H9 (cell line): ENCODE measurements around the gene MUTYH. TPM values are rescaled to one million over a fixed set of nuclear protein-coding genes. Genes with fewer than 3 reads are reported as not detected.

Experiments
- DNase-seq: peaks from one replicate; pipeline ENCODE4 v3.0.0-alpha.2; 2017
- H2AFZ ChIP-seq: one replicate; pipeline ENCODE4 v1.6.1; 2013; ENCODE audit warnings: mild to moderate bottlenecking, low read length, control low read depth, moderate library complexity
- H2AK5ac ChIP-seq: 2 replicates; pipeline ENCODE4 v1.6.1; 2013; ENCODE audit warnings: low read length, control low read depth, mixed read lengths; ENCODE audit not compliant: insufficient read length
- H2BK120ac ChIP-seq: one replicate; pipeline ENCODE4 v1.6.1; 2013; ENCODE audit warnings: low read depth, mild to moderate bottlenecking, low read length, control low read depth, inconsistent platforms; ENCODE audit not compliant: poor library complexity, severe bottlenecking
- H2BK12ac ChIP-seq: 2 replicates; pipeline ENCODE4 v1.6.1; 2013; ENCODE audit warnings: low read length, control low read depth, mixed read lengths, low read depth; ENCODE audit not compliant: insufficient read length
- H2BK15ac ChIP-seq: 2 replicates; pipeline ENCODE4 v1.6.1; 2013; ENCODE audit warnings: low read depth, low read length, control low read depth
- H2BK20ac ChIP-seq: one replicate; pipeline ENCODE4 v1.6.1; 2013; ENCODE audit warnings: low read depth, mild to moderate bottlenecking, low read length, control low read depth, inconsistent platforms; ENCODE audit not compliant: poor library complexity, severe bottlenecking
- H2BK5ac ChIP-seq: 2 replicates; pipeline ENCODE4 v1.6.1; 2013; ENCODE audit warnings: low read length, control low read depth, mixed read lengths; ENCODE audit not compliant: insufficient read length
- H3K14ac ChIP-seq: 2 replicates; pipeline ENCODE4 v1.6.1; 2013; ENCODE audit warnings: low read length, control low read depth; ENCODE audit not compliant: insufficient read depth
- H3K18ac ChIP-seq: 2 replicates; pipeline ENCODE4 v1.6.1; 2013; ENCODE audit warnings: low read depth, mild to moderate bottlenecking, mixed read lengths, low read length, control low read depth; ENCODE audit not compliant: insufficient read length
- H3K23ac ChIP-seq: 2 replicates; pipeline ENCODE4 v1.6.1; 2013; ENCODE audit warnings: low read length, control low read depth, mixed read lengths, low read depth; ENCODE audit not compliant: insufficient read length
- H3K23me2 ChIP-seq: 2 replicates; pipeline ENCODE4 v1.6.1; 2013; ENCODE audit warnings: low read depth, mild to moderate bottlenecking, mixed read lengths, low read length, control low read depth; ENCODE audit not compliant: insufficient read length, poor library complexity, severe bottlenecking
- H3K27ac ChIP-seq: 2 replicates; pipeline ENCODE4 v1.5.1; 2013; ENCODE audit warnings: low read length, control low read depth, mixed read lengths, low read depth; ENCODE audit not compliant: insufficient read length
- H3K27me3 ChIP-seq: 2 replicates; pipeline ENCODE4 v1.6.1; 2013; ENCODE audit warnings: low read length, control low read depth, inconsistent platforms; ENCODE audit not compliant: insufficient read depth
- H3K4ac ChIP-seq: 2 replicates; pipeline ENCODE4 v1.6.1; 2013; ENCODE audit warnings: low read depth, mild to moderate bottlenecking, control low read depth, inconsistent platforms, low read length, moderate library complexity
- H3K4me1 ChIP-seq: 2 replicates; pipeline ENCODE4 v1.6.1; 2013; ENCODE audit warnings: low read length, control low read depth, inconsistent platforms; ENCODE audit not compliant: insufficient read depth
- H3K4me2 ChIP-seq: 2 replicates; pipeline ENCODE4 v1.6.1; 2013; ENCODE audit warnings: low read length, control low read depth, mixed read lengths; ENCODE audit not compliant: insufficient read length, insufficient read depth
- H3K56ac ChIP-seq: 2 replicates; pipeline ENCODE4 v1.6.1; 2013; ENCODE audit warnings: low read depth, mild to moderate bottlenecking, mixed read lengths, low read length, control low read depth; ENCODE audit not compliant: insufficient read length
- H3K79me1 ChIP-seq: 2 replicates; pipeline ENCODE4 v1.6.1; 2013; ENCODE audit warnings: low read depth, mild to moderate bottlenecking, moderate library complexity, low read length, control low read depth, inconsistent platforms; ENCODE audit not compliant: insufficient read depth, poor library complexity, severe bottlenecking
- H3K79me2 ChIP-seq: 2 replicates; pipeline ENCODE4 v1.6.1; 2013; ENCODE audit warnings: low read length, control low read depth, inconsistent platforms; ENCODE audit not compliant: insufficient read depth
- H3K9ac ChIP-seq: 2 replicates; pipeline ENCODE4 v1.6.1; 2013; ENCODE audit warnings: low read length, control low read depth, mixed read lengths; ENCODE audit not compliant: insufficient read length; ENCODE audit errors: extremely low read depth
- H3K9me3 ChIP-seq: one replicate; pipeline ENCODE4 v1.6.1; 2013; ENCODE audit warnings: low read depth, low read length, inconsistent platforms; ENCODE audit not compliant: control insufficient read depth
- H3T11ph ChIP-seq: one replicate; pipeline ENCODE4 v1.6.1; 2013; ENCODE audit warnings: mild to moderate bottlenecking, low read length, control low read depth, inconsistent platforms
- H4K20me1 ChIP-seq: one replicate; pipeline ENCODE4 v1.6.1; 2013; ENCODE audit not compliant: control insufficient read depth, insufficient read length, insufficient read depth
- H4K5ac ChIP-seq: 2 replicates; pipeline ENCODE4 v1.6.1; 2013; ENCODE audit warnings: low read depth, mild to moderate bottlenecking, mixed read lengths, low read length, control low read depth; ENCODE audit not compliant: insufficient read length
- H4K8ac ChIP-seq: replicated peaks from 2 replicates; pipeline ENCODE4 v1.6.1; 2013; ENCODE audit warnings: low read length, control low read depth, mixed read lengths, low read depth; ENCODE audit not compliant: insufficient read length
- H4K91ac ChIP-seq: 2 replicates; pipeline ENCODE4 v1.6.1; 2013; ENCODE audit warnings: low read depth, mild to moderate bottlenecking, moderate library complexity, mixed read lengths, low read length, control low read depth; ENCODE audit not compliant: insufficient read length
- H3K27ac Mint-ChIP-seq, 3 experiments: 2 replicates in 2 of 3; 3 replicates in 1 of 3; pipeline ENCODE4 v1.8.0; 2020 to 2021; ENCODE audit warnings: mixed read lengths in 3 of 3, mild to moderate bottlenecking in 1 of 3, moderate library complexity in 1 of 3
- H3K27me3 Mint-ChIP-seq: 2 replicates; pipeline ENCODE4 v1.8.0; 2021; ENCODE audit warnings: low read depth, mild to moderate bottlenecking, moderate library complexity, mixed read lengths
- H3K36me3 Mint-ChIP-seq, 3 experiments: 2 replicates in 2 of 3; 3 replicates in 1 of 3; pipeline ENCODE4 v1.8.0; 2020 to 2021; ENCODE audit warnings: low read depth in 3 of 3, mixed read lengths in 3 of 3; ENCODE audit not compliant: insufficient read depth in 1 of 3
- H3K4me1 Mint-ChIP-seq, 2 experiments: 2 replicates each; pipeline ENCODE4 v1.8.0; 2020; ENCODE audit warnings: mixed read lengths in 2 of 2
- H3K4me3 Mint-ChIP-seq, 2 experiments: 2 replicates in 1 of 2; 3 replicates in 1 of 2; pipeline ENCODE4 v1.8.0; 2020 to 2021; ENCODE audit warnings: mild to moderate bottlenecking in 2 of 2, mixed read lengths in 2 of 2, moderate library complexity in 1 of 2
- H3K9me3 Mint-ChIP-seq, 2 experiments: 2 replicates in 1 of 2; 3 replicates in 1 of 2; pipeline ENCODE4 v1.8.0; 2020; ENCODE audit warnings: mild to moderate bottlenecking in 2 of 2, mixed read lengths in 2 of 2, moderate library complexity in 1 of 2
- CTCF ChIP-seq: fragments of 200-600 bp; sonication (generic); conservative IDR thresholded peaks from 3 replicates; pipeline ENCODE4 v1.8.0; 2021; ENCODE audit warnings: antibody characterized with exemption, mild to moderate bottlenecking
- WGBS: extraction: QIAGEN DNeasy Blood & Tissue Kit; methylation state at CpG from one replicate; pipeline ENCODE4 v1.1.7; 2013; ENCODE audit warnings: missing lambda C conversion rate, low lambda C conversion rate, mixed read lengths; ENCODE audit not compliant: insufficient read length; ENCODE audit errors: extremely low coverage; 5-methylcytosine and 5-hydroxymethylcytosine counted together
- total RNA-seq: library from RNA; stranded (reverse); gene quantifications from 2 replicates; pipeline ENCODE4 v1.2.1, GENCODE V29; 2021

MUTYH gene
- total RNA-seq, 1 experiment from 2014 or later, result 52.6 TPM

- no peak overlapping the region for H4K5ac ChIP-seq
- no peak for TF ChIP-seq CTCF
- Mint-ChIP-seq H3K9me3 (0 out of 5 replicates have a peak, but pooled peaks cover 0 to 4% of the 10 kb centered on the region in 2 experiments), H3K4me1 (peaks cover 21 to 37% of the 10 kb centered on the region in 2 experiments), H3K36me3 (peaks cover 24 to 50% (median 50%) of the 10 kb centered on the region in 3 experiments), H3K27me3 (no peaks in the 10 kb centered on the region), H3K27ac (peak overlapping the region in 2 of 3 experiments; percentile 24 to 86; a peak in 3 of 7 replicates), H3K4me3 (no peak overlapping the region)
- no peak overlapping the region for H3K4me2 ChIP-seq
- H3K27ac ChIP-seq, result no peak overlapping the region
- H2BK120ac ChIP-seq, result no peak overlapping the region
- H3K27me3 ChIP-seq, result no peaks in the 10 kb centered on the region
- no peaks in the 10 kb centered on the region for H3K23me2 ChIP-seq
- H3K9me3 ChIP-seq, result no peaks in the 10 kb centered on the region
- peaks cover 4% of the 10 kb centered on the region; the same call in 1 of the 2 replicates for H3K79me2 ChIP-seq
- H2BK12ac ChIP-seq, result no peak overlapping the region
- H2AFZ ChIP-seq, result no peak overlapping the region
- H3K56ac ChIP-seq, result no peak overlapping the region
- H2AK5ac ChIP-seq, result no peak overlapping the region
- H3K4ac ChIP-seq, result no peak overlapping the region
- no CpG with 5 or more reads among the region's 4 CpGs for WGBS
- H2BK20ac ChIP-seq, result no peak overlapping the region
- H3K4me1 ChIP-seq, result peaks cover 3% of the 10 kb centered on the region; the same call in 1 of the 2 replicates
- H3K79me1 ChIP-seq, result no peaks in the 10 kb centered on the region
- H2BK5ac ChIP-seq, result no peak overlapping the region
- no peak overlapping the region for H4K91ac ChIP-seq
- no peak overlapping the region for H3K18ac ChIP-seq
- H3K23ac ChIP-seq, result no peak overlapping the region
- no peak overlapping the region for H3K14ac ChIP-seq
- no peak for DNase-seq
- H2BK15ac ChIP-seq, result no peak overlapping the region
- H4K8ac ChIP-seq, result no peak overlapping the region
- H3T11ph ChIP-seq, result no peak overlapping the region
- H3K9ac ChIP-seq, result no peak overlapping the region
- H4K20me1 ChIP-seq, result no peaks in the 10 kb centered on the region
Observed at GRCh38 chr1:45335855-45336324, 4.3 kb downstream of the MUTYH start.
